Stimulated activated CD4-positive, alpha-beta T cell treated with anti-CD3 and anti-CD28 coated beads, Interleukin-15, amount 100 ng/mL, for 1 hour (primary cell): Measurements from ENCODE around the gene TVP23C.

Source experiments
- DNase-seq, 2 donors: peaks; one replicate each; pipeline ENCODE4 v3.0.0-alpha.2; 2020; ENCODE audit warnings: low read depth in 1 of 2, low spot score in 1 of 2

TVP23C gene

GRCh38 chr17:15465045-15465701, 98.1 kb downstream of the TVP23C start:
- DNase-seq = no peak

GRCh38 chr17:15464231-15464985, 98.9 kb downstream of the TVP23C start:
- no peak for DNase-seq

- DNase-seq = no peak
Observed at GRCh38 chr17:15462976-15463772, 100.1 kb downstream of the TVP23C start.

GRCh38 chr17:15457723-15458094, 105.6 kb downstream of the TVP23C start:
- DNase-seq = no peak

GRCh38 chr17:15456972-15457722, 106.1 kb downstream of the TVP23C start:
- no peak for DNase-seq

GRCh38 chr17:15456496-15456895, 106.8 kb downstream of the TVP23C start:
- no peak for DNase-seq

GRCh38 chr17:15454346-15454745, 108.9 kb downstream of the TVP23C start:
- DNase-seq = no peak

GRCh38 chr17:15453782-15454181, 109.5 kb downstream of the TVP23C start:
- no peak for DNase-seq

- DNase-seq = no peak
Observed at GRCh38 chr17:15453246-15453645, 110.0 kb downstream of the TVP23C start.

GRCh38 chr17:15452746-15453145, 110.5 kb downstream of the TVP23C start:
- no peak for DNase-seq
